Trophoblast cell (in vitro differentiated cells and primary cell): Measurements from ENCODE around the gene PLXNA3.

Experiments used
- DNase-seq, 2 donors: peaks; one replicate each; pipeline ENCODE4 v3.0.0-alpha.2; 2016
- H2AFZ ChIP-seq: 2 replicates; pipeline ENCODE4 v1.6.1; 2013; ENCODE audit warnings: low read length, moderate library complexity, mild to moderate bottlenecking; ENCODE audit not compliant: insufficient read depth, poor library complexity
- H2AK5ac ChIP-seq: 2 replicates; pipeline ENCODE4 v1.6.1; 2013; ENCODE audit warnings: mild to moderate bottlenecking, low read length
- H2BK120ac ChIP-seq: 2 replicates; pipeline ENCODE4 v1.6.1; 2013; ENCODE audit warnings: low read length, mild to moderate bottlenecking, moderate library complexity; ENCODE audit not compliant: insufficient read depth, poor library complexity
- H2BK12ac ChIP-seq: 2 replicates; pipeline ENCODE4 v1.6.1; 2013; ENCODE audit warnings: mild to moderate bottlenecking, low read length, moderate library complexity
- H2BK5ac ChIP-seq: 2 replicates; pipeline ENCODE4 v1.6.1; 2013; ENCODE audit warnings: low read length, low read depth, moderate library complexity, mild to moderate bottlenecking; ENCODE audit not compliant: poor library complexity
- H3K14ac ChIP-seq: 2 replicates; pipeline ENCODE4 v1.6.1; 2013; ENCODE audit warnings: mild to moderate bottlenecking, low read length
- H3K18ac ChIP-seq: 2 replicates; pipeline ENCODE4 v1.6.1; 2013; ENCODE audit warnings: mild to moderate bottlenecking, low read length
- H3K23ac ChIP-seq: 2 replicates; pipeline ENCODE4 v1.6.1; 2013; ENCODE audit warnings: low read length
- H3K27ac ChIP-seq: 2 replicates; pipeline ENCODE4 v1.5.1; 2013; ENCODE audit warnings: low read depth, mild to moderate bottlenecking, inconsistent platforms, low read length, moderate library complexity
- H3K27me3 ChIP-seq: 2 replicates; pipeline ENCODE4 v1.6.1; 2013; ENCODE audit warnings: inconsistent platforms, mild to moderate bottlenecking, low read length, moderate library complexity; ENCODE audit not compliant: insufficient read depth
- H3K36me3 ChIP-seq, 2 experiments: 1 replicate in 1 of 2; 2 replicates in 1 of 2; pipeline ENCODE4 v1.6.1; 2013; ENCODE audit warnings: low read length in 2 of 2, mild to moderate bottlenecking in 2 of 2, moderate library complexity in 1 of 2; ENCODE audit not compliant: insufficient read depth in 2 of 2, control insufficient read depth in 1 of 2
- H3K4ac ChIP-seq: 2 replicates; pipeline ENCODE4 v1.6.1; 2013; ENCODE audit warnings: low read depth, mild to moderate bottlenecking, low read length, moderate library complexity
- H3K4me1 ChIP-seq, 2 experiments: 1 replicate in 1 of 2; 2 replicates in 1 of 2; pipeline ENCODE4 v1.6.1; 2013; ENCODE audit warnings: low read length in 2 of 2, mild to moderate bottlenecking in 2 of 2, moderate library complexity in 1 of 2; ENCODE audit not compliant: insufficient read depth in 2 of 2, control insufficient read depth in 1 of 2
- H3K4me2 ChIP-seq: 2 replicates; pipeline ENCODE4 v1.6.1; 2013; ENCODE audit warnings: inconsistent platforms, mild to moderate bottlenecking, low read length, moderate library complexity
- H3K4me3 ChIP-seq: 2 replicates; pipeline ENCODE4 v1.5.1; 2013; ENCODE audit warnings: mild to moderate bottlenecking, low read depth, low read length, inconsistent platforms
- H3K79me1 ChIP-seq: one replicate; pipeline ENCODE4 v1.6.1; 2013; ENCODE audit warnings: low read length
- H3K79me2 ChIP-seq: 2 replicates; pipeline ENCODE4 v1.6.1; 2013; ENCODE audit warnings: low read length, mild to moderate bottlenecking; ENCODE audit not compliant: control insufficient read depth, insufficient read depth, poor library complexity
- H3K9ac ChIP-seq: 2 replicates; pipeline ENCODE4 v1.6.1; 2013; ENCODE audit warnings: mild to moderate bottlenecking, low read length
- H3K9me3 ChIP-seq: 2 replicates; pipeline ENCODE4 v1.6.1; 2013; ENCODE audit warnings: low read depth, mild to moderate bottlenecking, control low read depth, inconsistent platforms, low read length; ENCODE audit not compliant: insufficient read depth
- H4K12ac ChIP-seq: 2 replicates; pipeline ENCODE4 v1.6.1; 2013; ENCODE audit warnings: low read depth, mild to moderate bottlenecking, low read length, moderate library complexity
- H4K8ac ChIP-seq: 2 replicates; pipeline ENCODE4 v1.6.1; 2013; ENCODE audit warnings: low read depth, mild to moderate bottlenecking, low read length, moderate library complexity
- H4K91ac ChIP-seq: one replicate; pipeline ENCODE4 v1.6.1; 2013; ENCODE audit warnings: low read depth, mild to moderate bottlenecking, low read length, moderate library complexity
- WGBS: extraction: QIAGEN DNeasy Blood & Tissue Kit; methylation state at CpG from one replicate; pipeline ENCODE4 v1.1.7; 2013; ENCODE audit warnings: missing lambda C conversion rate; ENCODE audit not compliant: insufficient read length, insufficient coverage; ENCODE audit errors: extremely low coverage; 5-methylcytosine and 5-hydroxymethylcytosine counted together

PLXNA3 gene

GRCh38 chrX:154436374-154436982, 21.6 kb upstream of the PLXNA3 start:
- Histone ChIP-seq H4K91ac (peak overlapping the region; percentile 97), H3K4ac (peak overlapping the region; percentile 17), H2BK12ac (no peak overlapping the region), H4K8ac (peak overlapping the region; percentile 54), H2AFZ (no peak overlapping the region), H2AK5ac (peak overlapping the region; percentile 18), H3K79me1 (peaks cover 10% of the 10 kb centered on the region), H3K4me1 (peaks cover 10% of the 10 kb centered on the region in 2 experiments), H2BK5ac (peak overlapping the region; percentile 93), H2BK120ac (peak overlapping the region; percentile 88), H3K23ac (no peak overlapping the region), H3K9me3 (no peaks in the 10 kb centered on the region), H3K4me2 (peak overlapping the region; percentile 71), H4K12ac (peak overlapping the region; percentile 64), H3K36me3 (peaks cover 71 to 73% of the 10 kb centered on the region in 2 experiments), H3K9ac (peak overlapping the region; percentile 92), H3K14ac (peak overlapping the region; percentile 88), H3K27me3 (no peaks in the 10 kb centered on the region), H3K79me2 (peaks cover 16% of the 10 kb centered on the region), H3K27ac (peak overlapping the region; percentile 84), H3K18ac (peak overlapping the region; percentile 29), H3K4me3 (peak overlapping the region; percentile 94)
- DNase-seq: peak in 1 of 2 donors; percentile 34
- WGBS: no CpG with 5 or more reads among the region's 78 CpGs

- Histone ChIP-seq H4K8ac (peak within 1 kb of the TSS; percentile 72), H3K18ac (peak within 1 kb of the TSS; percentile 45), H3K27ac (peak within 1 kb of the TSS; percentile 84), H3K36me3 (peaks cover 71 to 73% of the 10 kb centered on the region in 2 experiments), H3K9ac (peak within 1 kb of the TSS; percentile 92), H3K14ac (peak within 1 kb of the TSS; percentile 88), H2BK12ac (no peak within 1 kb of the TSS), H3K4ac (peak within 1 kb of the TSS; percentile 95), H3K9me3 (no peaks in the 10 kb centered on the region), H4K91ac (peak within 1 kb of the TSS; percentile 97), H2BK5ac (peak within 1 kb of the TSS; percentile 93), H4K12ac (peak within 1 kb of the TSS; percentile 64), H3K4me3 (peak within 1 kb of the TSS; percentile 94), H3K27me3 (no peaks in the 10 kb centered on the region), H2BK120ac (peak within 1 kb of the TSS; percentile 88), H3K23ac (no peak within 1 kb of the TSS), H3K79me1 (peaks cover 10% of the 10 kb centered on the region), H3K4me1 (peaks cover 10% of the 10 kb centered on the region in 2 experiments), H3K79me2 (peaks cover 16% of the 10 kb centered on the region), H2AK5ac (peak within 1 kb of the TSS; percentile 88), H3K4me2 (peak within 1 kb of the TSS; percentile 88), H2AFZ (peak within 1 kb of the TSS; percentile 52)
- peak in 1 of 2 donors; percentile 50 for DNase-seq
- WGBS: no CpG with 5 or more reads among the region's 93 CpGs
Observed at GRCh38 chrX:154436983-154437752, 20.9 kb upstream of the PLXNA3 start, which contains the start of gene GDI1. Gene GDI1 (plus strand): TSS chrX:154437154. CDS start chrX:154437255, 101 bp downstream.

- no peaks in the 10 kb centered on the region for H3K9me3 ChIP-seq
Observed at GRCh38 chrX:154437971-154438893, 19.8 kb upstream of the PLXNA3 start.

GRCh38 chrX:154439841-154440240, 18.2 kb upstream of the PLXNA3 start:
- no peak overlapping the region for H4K12ac ChIP-seq
- peaks cover 14 to 17% of the 10 kb centered on the region in 2 experiments for H3K4me1 ChIP-seq
- no peak for DNase-seq
- no peak overlapping the region for H3K27ac ChIP-seq
- H2AK5ac ChIP-seq: no peak overlapping the region
- peaks cover 23% of the 10 kb centered on the region for H3K79me2 ChIP-seq
- H2BK120ac ChIP-seq: no peak overlapping the region
- H3K27me3 ChIP-seq: no peaks in the 10 kb centered on the region
- no peak overlapping the region for H3K9ac ChIP-seq
- no peak overlapping the region for H2AFZ ChIP-seq
- no peak overlapping the region for H2BK12ac ChIP-seq
- no peak overlapping the region for H3K4ac ChIP-seq
- H4K91ac ChIP-seq: no peak overlapping the region
- H2BK5ac ChIP-seq: no peak overlapping the region
- no peak overlapping the region for H4K8ac ChIP-seq
- no peak overlapping the region for H3K18ac ChIP-seq
- no peak overlapping the region for H3K4me3 ChIP-seq
- no peak overlapping the region for H3K23ac ChIP-seq
- H3K14ac ChIP-seq: no peak overlapping the region
- no CpG with 5 or more reads among the region's 18 CpGs for WGBS
- H3K36me3 ChIP-seq: peaks cover 58 to 59% of the 10 kb centered on the region in 2 experiments
- peaks cover 22% of the 10 kb centered on the region for H3K79me1 ChIP-seq
- H3K4me2 ChIP-seq: no peak overlapping the region
- no peaks in the 10 kb centered on the region for H3K9me3 ChIP-seq

More at GRCh38 chrX:154437971-154438893, 19.8 kb upstream of the PLXNA3 start:
- Histone ChIP-seq H3K4me1 (peaks cover 10% of the 10 kb centered on the region in 2 experiments), H4K91ac (peak overlapping the region; percentile 39), H3K14ac (peak overlapping the region; percentile 82), H3K36me3 (peaks cover 70 to 73% of the 10 kb centered on the region in 2 experiments), H4K8ac (peak overlapping the region; percentile 23), H2BK5ac (no peak overlapping the region), H3K4me2 (peak overlapping the region; percentile 88), H3K79me1 (peaks cover 10% of the 10 kb centered on the region), H3K27ac (no peak overlapping the region), H3K9ac (peak overlapping the region; percentile 73), H2BK12ac (no peak overlapping the region), H2AFZ (no peak overlapping the region), H3K23ac (no peak overlapping the region), H3K4ac (peak overlapping the region; percentile 95), H2BK120ac (no peak overlapping the region), H3K79me2 (peaks cover 16% of the 10 kb centered on the region), H2AK5ac (peak overlapping the region; percentile 88), H4K12ac (peak overlapping the region; percentile 19), H3K27me3 (no peaks in the 10 kb centered on the region), H3K4me3 (peak overlapping the region; percentile 94), H3K18ac (peak overlapping the region; percentile 21)
- WGBS: no CpG with 5 or more reads among the region's 28 CpGs
- DNase-seq: no peak
